Right kidney (tissue), 1 donor: ENCODE data around the gene JAZF1.

Experiments
- DNase-seq: peaks from one replicate; pipeline ENCODE4 v3.0.0-alpha.2; 2016

Gene JAZF1

GRCh38 chr7:28075674-28076358 lies 104.8 kb downstream of the JAZF1 start:
- no peak for DNase-seq

GRCh38 chr7:28072876-28073514 lies 107.6 kb downstream of the JAZF1 start:
- no peak for DNase-seq

GRCh38 chr7:28071570-28071969 lies 109.0 kb downstream of the JAZF1 start:
- DNase-seq = no peak

GRCh38 chr7:28070297-28071055 lies 110.1 kb downstream of the JAZF1 start:
- DNase-seq = no peak

GRCh38 chr7:28069807-28070206 lies 110.8 kb downstream of the JAZF1 start:
- DNase-seq = peak; percentile 54

- DNase-seq = no peak
These were observed 111.2 kb downstream of the JAZF1 start for GRCh38 chr7:28069388-28069787.

GRCh38 chr7:28068811-28069216 lies 111.8 kb downstream of the JAZF1 start:
- DNase-seq = no peak

- no peak for DNase-seq
These were observed 113.4 kb downstream of the JAZF1 start for GRCh38 chr7:28067171-28067570.

GRCh38 chr7:28065721-28066285 lies 114.8 kb downstream of the JAZF1 start:
- no peak for DNase-seq

GRCh38 chr7:28065308-28065707 lies 115.3 kb downstream of the JAZF1 start:
- DNase-seq = no peak

- no peak for DNase-seq
These were observed 116.2 kb downstream of the JAZF1 start for GRCh38 chr7:28064437-28064836.

GRCh38 chr7:28062197-28062991 lies 118.2 kb downstream of the JAZF1 start:
- no peak for DNase-seq

GRCh38 chr7:28061824-28062196 lies 118.8 kb downstream of the JAZF1 start:
- DNase-seq = no peak

GRCh38 chr7:28060371-28060950 lies 120.1 kb downstream of the JAZF1 start:
- DNase-seq = no peak

GRCh38 chr7:28055161-28055544 lies 125.4 kb downstream of the JAZF1 start:
- no peak for DNase-seq

- no peak for DNase-seq
These were observed 125.9 kb downstream of the JAZF1 start for GRCh38 chr7:28054531-28055160.

- no peak for DNase-seq
These were observed 127.7 kb downstream of the JAZF1 start for GRCh38 chr7:28052933-28053332.

GRCh38 chr7:28048694-28049093 lies 131.9 kb downstream of the JAZF1 start:
- DNase-seq = no peak

- DNase-seq = no peak
These were observed 134.6 kb downstream of the JAZF1 start for GRCh38 chr7:28046035-28046434.

- no peak for DNase-seq
These were observed 135.0 kb downstream of the JAZF1 start for GRCh38 chr7:28045592-28045991.

GRCh38 chr7:28044825-28045224 lies 135.8 kb downstream of the JAZF1 start:
- DNase-seq = no peak

- no peak for DNase-seq
These were observed 137.9 kb downstream of the JAZF1 start for GRCh38 chr7:28042721-28043120.
